Hepatic stellate cell (primary cell): Measurements from ENCODE around the gene TMEM63C.
"Not testable (repeated sequence)": the region's sequence is repeated elsewhere in the genome, so short reads cannot be mapped to it uniquely, and the experiment has no call there.

Source experiments
- DNase-seq: peaks from one replicate; pipeline ENCODE4 v3.0.0; 2011; ENCODE audit warnings: low spot score

The TMEM63C gene

DNA sequence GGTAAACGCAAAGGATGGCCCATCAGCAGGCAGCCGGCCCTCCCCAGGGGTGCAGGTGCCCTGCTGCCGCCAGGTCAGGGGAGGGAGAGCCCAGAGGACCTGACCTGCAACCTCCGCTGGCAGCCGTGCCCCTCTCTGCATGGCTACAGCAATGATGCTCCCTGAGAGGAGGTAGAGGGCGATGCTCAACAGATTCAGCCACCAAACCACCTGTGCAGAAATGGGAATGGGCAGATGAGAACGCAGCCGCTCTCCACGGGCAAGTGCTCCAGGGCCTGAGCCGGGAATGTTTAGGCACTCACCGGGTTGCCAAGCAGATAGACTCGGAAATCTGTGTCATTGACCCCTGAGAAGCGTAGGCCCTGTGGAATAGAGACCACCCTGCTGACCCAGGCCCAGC, 98.1 kb downstream of the TMEM63C start:
- no peak for DNase-seq

DNA sequence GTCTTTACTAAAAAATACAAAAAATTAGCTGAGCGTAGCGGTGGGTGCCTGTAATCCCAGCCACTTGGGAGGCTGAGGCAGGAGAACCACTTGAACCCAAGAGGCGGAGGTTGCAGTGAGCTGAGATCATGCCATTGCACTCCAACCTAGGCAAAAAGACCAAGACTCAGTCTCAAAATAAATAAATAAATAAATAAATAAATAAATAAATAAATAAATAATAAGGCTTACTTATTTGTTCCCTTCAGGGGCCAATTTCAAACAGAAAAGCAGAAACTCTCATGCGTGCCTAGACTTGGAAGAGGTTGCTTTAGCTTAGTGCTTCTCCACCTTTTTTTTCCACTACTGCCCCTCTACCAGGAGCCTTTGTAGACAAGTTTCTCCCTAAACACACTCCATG, 99.3 kb downstream of the TMEM63C start:
- DNase-seq: not testable (repeated sequence)

DNA sequence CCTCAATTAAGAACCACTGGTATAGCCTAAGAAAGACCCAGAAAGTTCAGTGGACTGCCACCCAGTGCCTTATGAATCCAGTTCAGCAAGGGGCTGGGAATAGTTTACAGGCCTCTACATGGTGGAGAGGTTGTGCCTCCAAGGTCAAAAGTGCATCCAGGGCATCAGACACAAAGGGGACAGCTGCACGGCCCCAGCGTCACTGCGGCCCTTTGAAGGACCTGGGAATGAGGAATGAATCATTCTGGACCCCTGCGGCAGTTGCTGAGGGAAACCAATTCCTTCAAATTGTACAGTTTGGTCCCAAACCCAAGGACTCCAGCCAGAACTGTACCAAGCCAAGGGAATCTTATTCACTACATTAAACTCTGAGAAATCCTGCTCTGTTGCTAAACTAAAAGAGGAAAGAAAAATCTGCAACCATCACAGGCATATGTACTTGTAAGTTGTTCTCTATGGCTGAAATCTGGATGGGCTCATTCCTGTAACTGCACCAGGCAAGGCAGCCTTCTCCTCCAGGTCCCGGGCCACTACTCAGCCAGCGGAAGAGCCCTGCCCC, 100.3 kb downstream of the TMEM63C start:
- no peak for DNase-seq

DNA sequence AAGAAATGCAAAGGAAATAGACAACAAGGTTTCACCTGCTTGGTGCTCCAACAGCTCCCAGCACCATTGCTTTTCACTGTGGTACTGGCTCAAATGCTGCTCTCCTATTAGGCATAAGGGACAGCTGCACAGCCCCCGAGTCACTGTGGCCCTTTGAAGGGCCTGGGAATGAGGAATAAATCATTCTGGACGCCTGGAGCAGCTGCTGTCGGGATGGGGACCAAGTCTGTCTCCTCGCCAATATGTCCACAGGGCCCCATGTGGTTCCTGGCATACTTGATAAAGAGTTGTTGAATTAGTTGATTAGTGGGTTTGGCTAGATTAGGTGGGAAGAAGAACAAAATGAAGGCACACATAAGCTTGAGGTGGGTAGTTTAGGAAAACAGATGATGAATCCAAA, 102.5 kb downstream of the TMEM63C start:
- no peak for DNase-seq

DNA sequence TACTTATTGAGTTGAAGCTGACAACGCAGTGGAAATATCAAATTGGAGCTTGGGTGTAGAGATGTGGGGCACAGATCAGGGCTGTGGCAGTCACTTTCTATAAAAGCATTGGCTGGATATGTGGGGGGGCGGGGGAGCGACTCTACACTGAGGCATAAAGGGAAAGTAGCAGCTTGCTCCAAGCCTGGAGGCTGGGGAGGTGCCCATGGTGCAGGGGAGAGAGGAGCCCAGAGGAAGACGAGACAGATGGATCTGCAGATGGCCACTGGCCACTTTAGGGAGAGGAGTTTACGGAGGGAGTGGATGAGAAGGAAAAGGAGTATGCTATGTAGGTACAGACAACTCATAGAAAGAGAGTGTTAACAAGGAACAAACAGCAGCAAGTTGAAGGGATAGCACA, 102.9 kb downstream of the TMEM63C start:
- DNase-seq: no peak

DNA sequence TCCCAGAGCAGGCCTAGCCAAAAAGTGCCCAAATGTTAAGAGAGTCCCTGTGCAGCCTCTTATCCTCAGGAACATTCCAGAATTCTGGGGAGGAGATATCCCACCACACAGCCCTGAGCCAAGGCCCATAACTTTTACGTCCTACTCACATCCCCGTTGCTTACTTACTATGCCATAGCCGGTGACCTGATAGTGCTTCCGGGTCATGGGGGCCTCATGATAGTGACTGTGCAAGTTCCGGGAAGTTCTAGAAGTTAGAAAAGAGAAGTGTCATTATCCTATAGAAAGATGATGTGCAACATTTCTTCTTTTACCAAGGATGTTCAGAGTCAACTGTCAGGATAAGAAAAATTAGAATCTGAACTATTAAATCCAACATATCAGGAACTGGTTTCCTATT, 105.0 kb downstream of the TMEM63C start:
- no peak for DNase-seq

DNA sequence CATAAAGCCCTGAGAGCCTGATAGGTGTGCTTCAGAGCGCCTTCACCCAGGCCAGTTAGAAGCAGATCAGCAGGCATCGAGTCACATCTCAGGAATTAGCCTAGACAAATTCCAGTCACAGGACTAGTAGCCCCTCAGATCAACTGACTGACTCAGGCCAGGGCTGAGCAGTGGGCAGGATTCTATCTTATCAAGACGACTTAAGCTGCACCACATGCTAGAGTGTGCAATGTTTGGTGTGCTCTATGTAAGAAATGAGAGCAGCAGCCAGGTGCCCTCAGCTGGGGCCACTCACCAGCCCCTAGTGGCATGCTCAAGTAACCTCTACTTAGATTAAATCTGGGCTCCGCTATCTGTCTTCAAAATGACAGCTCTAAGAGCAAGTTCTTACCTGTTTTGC, 109.1 kb downstream of the TMEM63C start:
- DNase-seq: peak; percentile 50

DNA sequence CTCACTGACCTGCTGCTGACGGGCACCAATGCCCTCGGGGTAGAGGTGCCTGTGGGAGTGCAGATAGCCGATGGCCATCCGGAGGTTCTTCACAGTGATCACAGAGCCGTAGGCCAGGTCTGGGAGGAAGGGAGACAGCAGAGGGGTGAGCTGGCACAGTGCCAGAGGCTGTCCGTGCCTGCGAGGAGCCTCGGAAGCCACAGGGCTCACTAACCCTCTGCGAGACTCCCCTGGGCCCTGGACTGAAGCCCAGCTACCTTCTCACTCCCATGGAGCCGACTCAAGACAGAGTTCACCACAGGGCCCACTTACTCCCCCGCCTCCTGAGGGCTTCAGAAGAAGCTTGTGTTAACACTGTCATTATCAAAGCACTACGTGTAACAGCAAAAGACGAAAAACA, 114.6 kb downstream of the TMEM63C start:
- no peak for DNase-seq

DNA sequence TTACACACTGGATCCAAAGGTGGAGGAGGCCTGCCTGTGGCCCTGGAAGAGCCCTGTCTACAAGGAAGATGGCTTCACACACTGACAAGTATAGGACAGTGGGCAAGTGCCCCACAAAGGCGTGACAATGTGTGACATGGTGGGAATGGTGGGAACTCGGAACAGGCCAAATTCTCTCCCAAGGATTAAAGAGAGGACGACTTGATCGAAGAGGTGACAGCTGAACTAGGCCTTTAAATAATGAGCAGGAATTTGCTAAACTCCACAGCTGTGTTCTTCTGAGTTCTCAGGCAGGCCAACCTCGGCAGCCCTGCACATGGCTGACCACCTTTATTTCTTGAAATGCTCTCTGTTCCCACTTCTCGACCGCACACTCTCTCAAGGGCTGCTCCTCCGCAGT, 115.3 kb downstream of the TMEM63C start:
- DNase-seq: no peak

DNA sequence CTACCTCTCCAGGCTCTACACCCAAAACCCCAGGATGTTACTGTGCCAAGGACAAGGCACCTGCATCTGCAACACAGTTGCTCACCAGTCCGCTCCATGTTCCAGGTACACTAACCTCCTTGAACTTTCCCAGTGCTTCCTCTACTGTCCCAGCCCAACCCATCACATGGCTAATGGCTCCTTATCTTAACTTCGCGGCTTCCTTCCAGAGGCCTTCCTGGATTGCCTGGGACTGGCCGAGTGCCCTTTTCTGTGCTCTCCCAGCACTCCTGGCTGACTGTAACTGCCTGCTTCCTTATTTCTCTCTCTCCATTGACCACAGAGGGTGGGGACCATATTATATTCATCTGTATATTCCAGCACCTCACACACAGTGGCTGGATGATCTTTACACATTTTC, 118.2 kb downstream of the TMEM63C start:
- DNase-seq: no peak

DNA sequence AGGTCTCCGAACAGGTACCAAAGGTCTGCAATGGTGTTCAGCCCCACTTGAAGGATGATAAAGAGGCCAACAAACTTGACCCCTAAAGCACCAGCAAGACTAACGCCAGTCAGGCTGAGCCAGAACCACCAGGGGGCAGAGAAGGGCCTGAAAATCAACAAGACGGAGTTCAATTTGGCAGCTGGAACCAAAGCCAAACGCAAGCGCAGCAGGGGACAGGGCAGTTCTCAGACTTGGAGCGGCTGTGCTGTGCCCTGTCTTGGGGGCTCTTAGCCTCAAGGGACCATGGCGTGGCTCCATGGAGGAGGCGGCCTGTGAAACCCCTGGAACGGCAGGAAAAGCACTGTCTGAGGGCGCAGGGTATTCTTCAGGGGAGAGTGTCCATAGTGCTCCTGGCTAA, 119.5 kb downstream of the TMEM63C start:
- peak; percentile 69 for DNase-seq

DNA sequence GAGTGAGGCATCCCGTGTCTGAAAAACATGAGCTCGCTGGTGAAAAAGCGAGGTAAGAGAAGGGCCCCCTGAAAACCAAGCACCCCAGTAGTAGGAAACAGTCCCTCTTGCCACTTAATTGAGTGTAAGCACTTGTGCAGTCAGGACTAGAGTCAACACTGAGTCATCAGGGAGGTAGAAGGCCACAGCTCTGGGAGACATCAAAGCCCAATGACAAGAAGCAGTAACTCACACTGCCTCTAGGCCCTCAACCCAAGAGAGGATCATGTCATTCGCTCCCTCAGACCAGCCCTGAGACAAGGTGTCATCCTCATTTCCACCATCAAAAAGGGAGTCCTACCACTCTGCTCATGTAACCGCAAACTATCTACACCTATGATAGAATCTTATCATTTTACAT, 121.3 kb downstream of the TMEM63C start:
- peak; percentile 76 for DNase-seq

DNA sequence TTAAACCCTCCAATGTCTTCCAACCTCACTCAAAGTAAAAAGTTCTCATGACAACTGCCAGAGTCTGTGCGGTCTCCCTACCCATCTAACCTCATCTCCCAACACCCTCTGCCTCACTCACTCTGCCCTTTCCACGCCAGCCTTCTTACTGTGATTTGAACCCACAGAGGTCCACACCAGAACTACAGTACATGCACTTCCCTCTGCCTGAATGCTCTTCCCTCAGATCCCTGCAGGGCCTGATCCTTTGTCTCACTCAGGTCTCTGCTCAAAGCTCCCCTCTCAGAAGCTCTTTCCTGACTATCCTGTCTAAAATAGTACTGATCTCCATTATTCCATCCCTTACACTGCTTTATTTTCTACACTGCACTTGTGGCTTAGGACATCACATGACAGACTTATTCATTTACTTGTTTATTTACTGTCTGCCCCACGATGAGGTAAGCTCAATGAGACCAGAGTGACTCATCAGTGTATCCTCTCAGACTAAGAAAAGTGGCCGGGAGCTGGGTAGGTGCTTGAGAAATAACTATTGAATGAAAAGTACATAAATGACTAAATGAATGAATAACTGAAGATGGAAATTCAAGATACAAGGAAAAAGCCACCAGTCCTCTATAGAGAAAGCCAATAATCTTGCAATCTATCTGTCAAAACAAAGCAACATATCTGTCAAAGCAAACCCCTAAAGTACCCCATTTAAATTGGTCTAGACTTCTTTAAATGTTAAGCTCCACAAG, 122.0 kb downstream of the TMEM63C start:
- DNase-seq: peak; percentile 87

DNA sequence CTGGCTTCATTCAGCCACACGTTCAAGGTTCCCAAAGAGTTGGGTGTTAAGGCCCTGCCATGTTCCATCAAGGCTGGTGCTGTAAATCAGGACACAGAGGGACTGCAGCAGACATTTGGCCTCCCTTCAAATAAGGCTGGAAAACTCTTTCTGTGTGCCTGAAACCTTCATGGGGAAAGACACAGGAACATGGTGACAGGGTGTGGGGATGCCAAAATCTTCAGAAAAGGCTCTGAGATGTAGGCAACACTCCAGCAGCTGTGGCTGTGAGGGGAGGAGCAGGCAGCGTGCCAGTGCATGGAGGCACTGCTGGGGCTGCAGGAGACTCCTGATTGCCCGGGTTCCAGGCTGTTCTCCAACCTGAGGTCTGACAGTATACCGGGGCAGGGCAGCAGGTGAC, 124.1 kb downstream of the TMEM63C start:
- no peak for DNase-seq

DNA sequence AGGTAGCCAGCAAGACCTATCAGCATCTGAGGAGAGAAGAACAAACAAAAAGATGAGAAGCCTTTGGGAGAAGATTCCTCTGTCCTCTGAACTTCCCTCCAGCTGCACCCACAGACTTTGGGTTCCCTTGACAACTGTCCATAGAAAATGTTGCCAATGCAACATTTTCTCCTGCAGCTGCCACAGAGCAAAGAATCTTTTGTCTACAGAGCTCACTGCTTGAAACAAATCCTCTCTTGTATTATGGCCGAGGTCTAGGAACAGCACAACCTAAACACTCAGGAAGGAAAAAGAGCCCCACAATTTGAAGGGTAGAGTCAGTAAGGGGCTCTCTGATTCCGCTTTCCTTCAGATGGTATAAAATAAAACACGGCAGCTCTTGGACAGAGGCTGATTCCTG, 124.8 kb downstream of the TMEM63C start:
- DNase-seq: no peak

DNA sequence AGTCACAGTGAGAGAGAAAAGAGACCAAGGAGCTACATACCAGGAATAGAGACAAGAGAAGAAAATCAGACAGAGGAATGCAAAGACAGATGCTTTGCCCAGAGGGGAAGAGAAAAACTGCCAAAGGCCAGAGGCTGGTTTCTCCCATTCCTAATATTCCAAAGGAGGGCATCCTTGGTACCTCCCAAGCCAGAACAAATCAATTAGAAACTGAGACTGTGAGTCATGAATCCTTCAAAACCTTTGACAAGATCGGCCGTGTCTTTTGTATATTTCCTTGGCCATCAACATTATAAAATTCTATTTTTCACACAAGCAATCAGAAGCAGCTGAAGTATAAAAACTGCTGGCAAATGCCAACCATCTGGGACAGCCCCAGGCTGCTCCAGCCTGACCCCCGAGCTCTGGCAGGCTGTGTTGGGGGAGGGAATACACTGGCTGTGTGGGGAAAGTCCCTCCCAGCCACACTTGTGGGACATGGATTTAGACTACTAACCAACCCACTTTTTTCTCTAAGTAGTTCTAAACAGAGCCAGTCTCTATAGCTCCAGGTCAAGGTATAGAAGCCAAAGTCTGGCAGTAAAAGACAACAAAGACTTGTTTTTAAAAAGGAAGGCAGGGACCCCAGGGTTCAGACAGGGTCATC, 125.4 kb downstream of the TMEM63C start:
- DNase-seq: no peak
